RCC 7860 (cell line): ENCODE data around the gene MAK.
"Not testable (repeated sequence)": the region's sequence is repeated elsewhere in the genome, so short reads cannot be mapped to it uniquely, and the experiment has no call there.

Source experiments
- DNase-seq: peaks from one replicate; pipeline ENCODE4 v3.0.0-alpha.2; 2015; ENCODE audit warnings: low spot score
- FAIRE-seq: peaks from 2 replicates; lab custom pipeline; 2012; peaks lifted over from hg19 to GRCh38; lab: Jason Lieb, UNC

The MAK gene

GRCh38 chr6:10793035-10793434 lies 45.3 kb downstream of the MAK start:
- FAIRE-seq: no peak
- DNase-seq: no peak

DNA sequence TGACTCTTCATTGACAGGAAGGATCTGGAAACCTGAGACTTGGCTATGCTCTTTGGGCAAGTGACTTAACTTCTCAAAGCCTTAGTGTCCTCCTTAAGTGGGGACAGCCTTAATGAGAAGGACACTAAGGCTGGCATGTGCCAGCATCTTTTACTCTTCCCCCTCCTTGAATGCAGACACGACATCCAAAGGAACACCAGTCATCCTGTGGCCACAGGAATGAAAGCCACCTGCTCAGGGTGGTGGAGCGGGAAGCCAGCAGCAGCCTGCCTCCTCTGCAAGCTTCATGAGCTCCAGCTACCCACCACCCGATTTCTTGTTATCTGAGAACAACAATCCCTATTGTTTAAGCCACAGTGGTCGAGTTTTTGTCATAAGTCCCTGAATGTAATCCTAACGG lies 46.2 kb downstream of the MAK start:
- no peak for DNase-seq
- no peak for FAIRE-seq

- FAIRE-seq: no peak
These were observed 46.7 kb downstream of the MAK start for GRCh38 chr6:10791673-10792072.

GRCh38 chr6:10779076-10779475 lies 59.3 kb downstream of the MAK start:
- no peak for DNase-seq
- FAIRE-seq: no peak

More at GRCh38 chr6:10791673-10792072, 46.7 kb downstream of the MAK start:
- DNase-seq: no peak

DNA sequence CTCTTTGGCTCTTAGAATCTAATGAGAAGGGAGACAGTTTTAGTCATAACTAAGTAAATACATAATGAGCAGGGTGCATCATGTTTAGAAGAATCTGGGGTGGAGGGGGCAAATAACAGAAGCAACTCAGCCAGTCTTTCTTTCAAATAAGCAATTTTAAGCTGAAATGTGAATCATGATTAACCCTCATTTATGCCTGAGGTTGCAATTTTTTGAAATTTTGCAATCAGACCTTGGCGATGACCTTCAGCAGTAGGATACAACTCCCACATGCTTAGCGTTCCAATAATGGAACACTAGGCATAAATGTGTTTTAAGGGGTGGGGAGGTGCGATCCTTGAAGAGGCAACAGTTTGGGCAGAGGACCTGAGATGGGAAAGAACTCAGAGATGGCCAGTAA lies 60.1 kb downstream of the MAK start:
- no peak for DNase-seq
- no peak for FAIRE-seq

DNA sequence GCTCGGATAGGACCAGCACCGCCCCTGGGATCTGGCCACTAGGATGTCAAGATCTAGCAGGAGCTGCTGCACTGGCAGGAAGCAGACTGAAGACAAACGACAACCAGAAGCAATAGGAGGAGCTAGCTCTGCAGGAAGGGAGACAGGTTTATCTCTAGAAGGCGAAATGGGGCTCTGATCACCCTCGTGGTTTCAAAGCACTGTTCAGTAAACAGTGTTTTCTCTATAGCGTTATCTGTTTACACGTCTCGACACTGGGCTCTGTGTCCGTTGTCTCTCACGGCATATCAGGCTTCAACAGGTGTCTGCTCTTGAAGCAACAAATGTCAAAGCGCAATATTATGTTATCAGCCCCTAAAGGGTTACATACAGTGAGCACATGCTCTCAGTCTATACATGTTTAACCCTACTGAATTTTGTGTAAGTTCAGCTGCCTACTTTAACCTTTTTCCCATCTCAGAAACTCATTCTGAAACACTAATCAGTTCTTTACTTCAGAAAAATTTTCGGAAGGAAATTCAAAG lies 66.9 kb downstream of the MAK start:
- FAIRE-seq: no peak
- DNase-seq: no peak

- no peak for DNase-seq
- no peak for FAIRE-seq
These were observed 68.9 kb downstream of the MAK start for GRCh38 chr6:10769419-10769818.

GRCh38 chr6:10763006-10763405 lies 75.3 kb downstream of the MAK start:
- FAIRE-seq: no peak

DNA sequence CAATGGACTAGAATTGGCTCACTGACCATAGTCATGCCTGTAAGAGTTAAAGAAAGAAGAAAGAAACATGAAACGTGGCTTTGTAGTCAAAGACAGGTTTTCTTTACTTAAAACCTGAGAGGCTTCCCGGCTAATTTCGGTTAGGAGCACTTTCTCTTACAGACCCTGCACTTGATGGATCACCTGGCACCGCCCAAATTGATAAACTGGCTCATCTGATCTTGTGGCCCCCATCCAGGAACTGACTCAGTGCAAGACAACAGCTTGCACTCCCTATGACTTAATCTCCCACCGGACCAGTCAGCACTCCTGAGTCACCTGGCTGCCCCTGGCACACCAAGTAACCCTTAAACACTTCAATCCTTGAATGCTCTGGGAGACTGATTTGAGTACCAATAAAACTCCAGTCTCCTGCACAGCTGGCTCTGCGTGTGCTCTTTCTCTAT lies 78.4 kb downstream of the MAK start:
- FAIRE-seq (peak; percentile 88), DNase-seq (peak; percentile 93)

More at GRCh38 chr6:10763006-10763405, 75.3 kb downstream of the MAK start:
- DNase-seq: no peak

- peak; percentile 96 for DNase-seq
- peak; percentile 94 for FAIRE-seq
These were observed 79.0 kb downstream of the MAK start for GRCh38 chr6:10759312-10759839.

DNA sequence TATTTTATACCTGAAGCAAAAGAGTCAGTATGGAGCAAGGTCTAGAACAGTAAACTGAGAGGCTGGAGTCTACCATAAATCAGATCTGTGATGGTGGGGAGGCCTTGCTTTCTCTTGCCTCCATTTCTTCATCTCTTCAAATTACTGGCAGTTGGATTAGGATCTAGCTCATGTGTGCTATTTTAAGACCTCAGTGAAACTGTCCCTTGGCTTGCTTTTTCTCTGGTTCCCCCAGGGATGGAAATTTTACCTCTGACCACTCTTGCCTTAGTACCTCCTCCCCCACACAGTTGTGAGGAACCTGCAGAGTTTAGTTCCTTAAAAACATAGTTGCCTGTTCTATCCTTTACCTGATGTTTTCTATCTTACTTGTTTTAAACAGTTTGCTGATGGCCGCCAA lies 82.3 kb downstream of the MAK start:
- DNase-seq: no peak
- no peak for FAIRE-seq

- not testable (repeated sequence) for DNase-seq, FAIRE-seq
These were observed 86.6 kb downstream of the MAK start for GRCh38 chr6:10751757-10752156.

DNA sequence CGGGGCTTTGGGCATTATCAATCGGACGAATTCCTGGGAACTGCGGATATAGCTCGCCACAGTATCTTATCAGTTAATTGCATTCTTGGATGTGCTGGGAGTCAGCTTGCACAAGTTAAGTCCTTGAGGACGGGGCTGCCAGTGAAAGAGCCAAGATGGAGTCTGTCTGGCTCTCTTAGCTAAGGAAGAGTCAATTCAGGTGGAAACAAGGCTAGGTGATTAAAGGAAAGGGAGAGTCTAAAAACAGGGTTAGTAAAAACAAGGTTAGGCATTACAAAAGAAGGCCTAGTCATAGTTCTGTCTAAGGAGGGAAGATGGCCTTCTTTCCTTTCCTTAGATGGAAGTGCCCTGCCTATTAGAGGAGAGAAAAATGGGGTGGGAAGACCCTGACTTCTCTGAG lies 87.8 kb downstream of the MAK start:
- DNase-seq, FAIRE-seq: not testable (repeated sequence)

GRCh38 chr6:10749734-10750133 lies 88.6 kb downstream of the MAK start:
- FAIRE-seq: no peak
- DNase-seq: no peak

DNA sequence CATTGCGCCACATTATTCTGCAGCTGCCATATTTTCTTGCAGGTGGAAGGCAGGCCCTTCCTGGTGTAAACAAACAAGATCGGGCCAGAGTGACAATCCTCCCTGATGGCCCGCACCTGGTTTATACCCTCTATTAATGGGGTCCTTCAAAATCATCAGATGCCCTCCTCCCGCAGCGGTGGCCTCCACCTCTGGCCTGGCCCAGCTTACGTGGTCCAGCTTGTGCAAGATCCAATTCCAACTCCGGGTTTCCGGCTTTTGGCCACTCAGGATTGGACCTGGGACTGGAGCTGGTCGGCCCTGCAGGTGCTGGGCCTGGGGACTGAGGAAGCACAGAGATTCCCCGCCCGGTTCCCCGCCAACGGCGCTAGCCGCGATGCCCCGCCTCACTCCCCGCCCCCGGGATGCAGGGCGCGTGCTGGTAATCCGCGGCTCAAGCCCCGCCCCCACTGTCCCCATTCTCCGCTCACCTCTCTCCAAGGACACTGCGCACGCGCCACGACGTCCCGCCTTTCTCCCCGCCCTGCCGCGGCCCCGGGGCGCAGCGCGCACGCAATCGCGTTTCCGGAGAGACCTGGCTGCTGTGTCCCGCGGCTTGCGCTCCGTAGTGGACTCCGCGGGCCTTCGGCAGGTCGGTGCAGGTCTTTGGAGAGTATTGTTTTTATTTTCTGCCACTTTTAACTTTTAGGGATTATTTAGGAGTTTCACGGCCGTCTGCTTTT lies 90.9 kb downstream of the MAK start, which contains the start of gene TMEM14B:
TMEM14B (plus strand) TSS at position 555 of the 722 bp plus-strand sequence. CDS start 1,441 bp downstream, outside the sequence.
- peak; percentile 84 for DNase-seq
- peak; percentile 15 for FAIRE-seq

GRCh38 chr6:10746915-10747250 lies 91.5 kb downstream of the MAK start:
- FAIRE-seq: no peak
- DNase-seq: no peak

GRCh38 chr6:10745116-10745515 lies 93.2 kb downstream of the MAK start:
- no peak for FAIRE-seq
- DNase-seq: no peak

DNA sequence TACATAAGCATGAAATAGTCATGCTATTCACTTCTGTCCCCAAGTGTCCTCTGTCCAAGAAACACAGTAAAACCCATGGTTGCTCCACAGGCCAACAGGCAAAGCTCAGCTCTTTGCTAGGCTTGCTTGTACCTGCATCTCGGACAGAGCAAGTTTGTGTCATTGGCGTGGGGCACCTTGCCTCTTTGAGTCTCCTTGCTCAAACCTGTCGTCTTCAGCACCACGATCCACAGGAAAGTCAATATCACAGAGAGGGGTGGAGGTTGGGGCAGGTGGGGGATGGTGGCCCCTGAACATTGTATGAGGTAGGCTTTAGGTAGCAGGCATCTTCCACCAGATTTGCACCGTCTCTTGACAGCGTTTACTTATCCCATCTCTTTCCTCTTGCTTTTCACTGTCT lies 94.8 kb downstream of the MAK start:
- DNase-seq (no peak), FAIRE-seq (no peak)

DNA sequence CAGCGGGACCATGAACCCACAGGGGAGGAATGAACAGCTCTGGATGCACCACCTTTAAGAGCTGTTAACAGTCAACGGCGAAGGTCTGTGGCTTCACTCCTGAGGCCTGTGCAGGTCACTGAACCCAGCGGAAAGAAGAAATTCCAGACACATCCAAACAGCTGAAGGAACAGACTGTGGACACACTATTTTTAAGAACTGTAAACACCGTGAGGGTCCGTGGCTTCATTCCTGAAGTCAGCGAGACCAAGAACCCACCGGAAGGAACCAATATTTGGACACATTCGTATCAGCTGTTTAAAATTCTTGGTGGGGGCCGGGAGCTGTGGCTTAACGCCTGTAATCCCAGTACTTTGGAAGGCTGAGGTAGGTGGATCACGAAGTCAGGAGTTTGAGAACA lies 96.1 kb downstream of the MAK start:
- DNase-seq (no peak), FAIRE-seq (no peak)

DNA sequence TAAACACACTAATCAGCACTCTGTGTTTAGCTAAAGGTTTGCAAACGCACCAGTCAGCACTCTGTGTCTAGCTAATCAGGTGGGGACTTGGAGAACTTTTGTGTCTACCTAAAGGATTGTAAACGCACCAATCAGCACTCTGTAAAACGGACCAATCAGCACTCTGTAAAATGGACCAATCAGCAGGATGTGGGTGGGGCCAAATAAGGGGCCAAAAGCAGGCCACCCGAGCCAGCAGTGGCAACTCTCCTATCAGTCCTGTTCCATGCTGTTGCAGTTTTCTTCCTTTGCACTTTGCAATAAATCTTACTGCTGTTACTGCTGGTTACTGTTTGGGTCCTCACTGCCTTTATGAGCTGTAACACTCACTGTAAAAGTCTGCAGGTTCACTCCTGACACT lies 96.7 kb downstream of the MAK start:
- not testable (repeated sequence) for FAIRE-seq, DNase-seq

- no peak for DNase-seq
- no peak for FAIRE-seq
These were observed 98.3 kb downstream of the MAK start for GRCh38 chr6:10740061-10740460.

- no peak for FAIRE-seq
- no peak for DNase-seq
These were observed 101.6 kb downstream of the MAK start for GRCh38 chr6:10736731-10737130.
